ENCODE data around the gene CENPP.

Gene CENPP

DNA sequence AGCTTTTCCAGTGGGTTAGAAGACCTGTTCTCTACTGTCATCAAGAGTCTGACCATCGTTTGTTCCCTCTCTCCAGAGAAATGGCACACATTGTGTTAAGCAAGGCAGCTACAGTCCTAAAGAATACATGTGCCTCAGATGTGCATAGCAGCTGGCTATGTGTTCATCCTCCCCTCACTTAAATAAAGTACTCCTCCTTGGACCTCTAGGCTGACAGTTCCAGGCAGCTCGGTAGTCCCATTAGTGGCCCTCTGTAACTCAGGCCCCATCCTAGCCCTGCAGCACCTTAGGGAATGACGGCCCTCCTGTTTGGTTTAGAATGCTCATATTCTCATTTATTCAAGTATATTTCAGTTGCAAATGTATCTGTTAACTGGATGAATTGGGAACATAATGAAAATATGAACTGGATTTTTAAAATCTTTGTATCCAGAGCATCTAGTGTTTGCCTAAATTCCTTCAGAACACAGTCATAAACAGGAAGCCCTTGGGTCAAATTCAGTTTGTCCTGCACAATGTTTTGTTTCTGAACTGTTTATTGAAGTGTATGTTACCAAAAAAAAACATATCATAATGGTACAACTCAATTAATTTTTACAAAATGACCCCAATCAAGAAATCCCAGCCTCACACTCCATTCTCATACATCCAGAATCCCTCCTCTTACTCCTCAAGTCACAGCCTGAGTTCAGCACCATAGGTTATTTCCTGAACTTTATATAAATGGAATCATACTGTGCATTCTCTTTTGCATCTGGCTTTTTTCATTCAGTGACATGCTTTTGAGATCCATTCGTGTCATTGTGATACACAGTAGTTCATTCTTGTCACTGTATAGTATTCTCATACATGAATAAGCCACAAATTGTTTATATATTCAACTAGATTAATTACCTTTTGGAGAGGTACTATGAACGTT is 158.1 kb downstream of the CENPP start:
- DNase-seq = no peak

GRCh38 chr9:92484563-92484962 is 158.8 kb downstream of the CENPP start:
- no peak for DNase-seq

- DNase-seq = no peak
Observed at GRCh38 chr9:92486371-92486770, 160.6 kb downstream of the CENPP start.

- DNase-seq = no peak
Observed at GRCh38 chr9:92488681-92489550, 163.2 kb downstream of the CENPP start.

- DNase-seq = no peak
Observed at GRCh38 chr9:92492781-92493401, 167.1 kb downstream of the CENPP start.

- DNase-seq = no peak
Observed at GRCh38 chr9:92493749-92494387, 168.1 kb downstream of the CENPP start.

DNA sequence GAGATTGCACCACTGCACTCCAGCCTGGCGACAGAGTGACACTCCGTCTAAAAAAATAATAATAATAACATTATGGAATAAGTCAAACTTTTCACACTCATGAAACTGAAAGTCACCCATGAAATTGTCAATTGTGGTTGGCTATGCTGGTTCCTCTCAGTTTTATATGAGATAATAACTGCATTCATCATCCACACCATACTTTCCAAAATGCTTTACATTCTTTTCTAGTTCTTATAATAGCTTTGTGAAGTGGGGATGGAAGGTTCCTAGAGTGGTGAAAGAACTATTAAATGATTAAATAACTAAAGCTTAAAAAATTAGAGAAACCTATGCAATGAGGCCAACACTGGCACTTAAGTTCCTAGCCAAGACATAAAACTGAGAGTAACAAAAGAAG is 169.1 kb downstream of the CENPP start:
- no peak for DNase-seq

DNA sequence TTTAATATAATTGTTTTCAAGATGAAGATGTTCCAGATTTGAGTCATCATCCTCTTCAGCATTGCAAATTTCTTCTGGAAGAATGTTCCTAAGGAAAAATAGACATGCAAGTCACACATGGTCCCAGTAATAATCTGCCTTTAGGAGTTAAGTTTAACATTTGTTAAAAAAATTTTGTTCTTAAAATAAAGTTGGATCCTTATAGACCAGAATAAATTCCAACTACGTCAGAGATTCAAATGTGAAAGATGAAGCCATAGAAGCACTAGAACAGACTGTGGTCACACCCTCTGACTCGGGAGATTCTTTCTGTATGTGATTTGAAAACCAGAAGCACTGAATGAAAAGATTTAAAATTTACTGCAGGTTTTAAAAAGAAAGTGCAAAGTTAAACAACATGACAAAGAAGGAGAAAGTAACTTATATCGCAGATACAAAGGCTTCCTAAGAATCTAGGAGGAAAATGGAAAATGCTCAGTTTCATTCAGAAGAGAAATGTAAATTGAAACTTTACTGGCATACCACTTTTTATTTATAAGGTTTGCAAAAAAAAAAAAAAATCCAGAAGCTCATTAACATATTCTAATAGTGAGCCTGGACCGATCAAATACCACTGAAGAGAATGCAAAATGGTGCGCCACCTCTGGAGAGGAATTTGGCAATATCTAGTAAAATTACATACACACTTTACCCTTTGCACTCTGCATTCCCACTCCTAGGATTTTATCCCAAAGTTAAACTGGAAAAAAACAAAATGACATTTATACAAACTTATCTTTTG is 170.8 kb downstream of the CENPP start:
- DNase-seq = no peak

- DNase-seq = no peak
Observed at GRCh38 chr9:92499701-92500100, 173.9 kb downstream of the CENPP start.

DNA sequence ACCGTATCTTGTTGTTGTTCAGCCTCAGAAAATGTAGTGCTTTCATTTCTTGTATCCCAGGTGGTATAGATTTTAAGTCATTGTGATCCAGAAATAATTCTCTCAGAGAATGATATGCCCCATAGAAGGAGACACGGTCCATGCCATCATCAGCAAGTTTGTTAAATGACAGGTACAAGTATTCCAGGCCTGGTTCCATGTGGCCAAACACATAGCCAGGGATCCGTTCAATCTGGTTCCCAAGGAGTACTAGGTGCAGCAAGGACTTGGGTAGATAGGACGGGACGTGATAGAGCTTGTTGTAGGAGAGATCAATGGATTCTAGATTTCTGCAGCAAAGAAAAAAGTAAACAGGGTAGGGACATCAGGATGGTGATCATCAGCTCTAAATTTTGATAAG is 175.0 kb downstream of the CENPP start:
- no peak for DNase-seq

DNA sequence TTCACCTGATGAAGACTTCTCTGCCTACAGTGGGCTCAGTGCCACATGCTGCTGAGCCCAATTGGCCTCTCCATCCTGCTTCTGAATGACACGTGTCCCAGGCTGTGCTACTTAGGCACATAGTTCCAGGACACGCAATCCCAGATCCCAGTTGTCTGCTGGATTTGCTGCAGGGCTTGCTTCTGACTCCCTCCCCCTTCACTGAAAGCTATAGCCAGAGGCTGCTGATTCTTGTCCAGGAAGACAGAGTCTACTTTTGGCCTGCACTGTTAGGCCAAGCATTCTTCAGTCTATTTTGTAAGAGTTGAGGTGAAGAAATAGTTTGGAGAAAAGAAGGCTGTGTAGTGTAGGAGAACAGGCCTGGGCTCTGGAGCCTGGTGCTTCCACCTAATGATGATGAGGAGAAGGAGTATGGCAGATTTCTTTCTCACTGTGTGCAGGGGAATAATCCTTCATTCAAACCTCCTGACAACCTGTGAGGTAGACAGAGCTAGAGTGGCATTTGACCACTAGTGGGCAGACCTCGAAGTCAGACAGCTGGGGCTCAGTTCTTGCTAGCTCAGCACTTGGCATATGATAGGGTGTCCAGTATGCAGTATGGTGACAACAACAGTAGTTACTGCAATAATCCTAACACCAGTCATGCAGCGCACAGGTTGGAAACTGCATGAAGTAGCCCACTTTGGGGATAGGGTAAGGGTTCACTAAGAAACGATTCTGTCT is 176.1 kb downstream of the CENPP start:
- no peak for DNase-seq

- no peak for DNase-seq
Observed at GRCh38 chr9:92503156-92503555, 177.4 kb downstream of the CENPP start.

- DNase-seq = no peak
Observed at GRCh38 chr9:92504881-92505280, 179.1 kb downstream of the CENPP start.

DNA sequence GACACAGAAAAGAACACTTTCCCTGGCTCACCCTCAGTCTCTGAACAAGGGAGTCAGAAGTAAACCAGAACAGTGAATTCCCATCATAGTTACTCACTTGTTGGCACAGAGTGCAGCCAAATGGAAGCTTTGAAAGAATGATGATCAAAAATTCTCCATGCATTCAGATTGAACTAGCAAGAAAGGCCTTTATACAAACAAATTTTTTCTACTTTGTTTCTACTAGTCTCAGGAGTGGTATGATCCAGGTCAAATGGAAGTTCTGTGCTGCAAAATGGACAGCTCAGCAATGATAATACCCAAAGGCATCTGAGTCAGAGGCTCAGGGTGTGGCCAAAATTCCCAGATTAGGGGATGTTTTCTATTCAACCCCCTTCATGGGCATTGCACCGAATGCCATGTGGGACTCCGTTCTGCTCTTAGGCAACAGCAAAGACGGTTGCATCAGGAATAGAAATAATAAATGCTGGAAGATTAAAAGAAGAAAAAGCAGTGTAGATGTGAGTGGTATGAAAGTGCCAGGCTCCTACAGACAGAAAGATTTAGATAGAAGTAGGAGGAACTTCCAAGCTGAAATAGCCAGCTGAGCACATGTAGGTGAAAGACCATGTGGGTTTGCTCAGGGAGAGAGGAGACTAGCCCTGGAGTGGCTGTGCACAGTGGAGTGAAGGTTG is 180.6 kb downstream of the CENPP start:
- no peak for DNase-seq

DNA sequence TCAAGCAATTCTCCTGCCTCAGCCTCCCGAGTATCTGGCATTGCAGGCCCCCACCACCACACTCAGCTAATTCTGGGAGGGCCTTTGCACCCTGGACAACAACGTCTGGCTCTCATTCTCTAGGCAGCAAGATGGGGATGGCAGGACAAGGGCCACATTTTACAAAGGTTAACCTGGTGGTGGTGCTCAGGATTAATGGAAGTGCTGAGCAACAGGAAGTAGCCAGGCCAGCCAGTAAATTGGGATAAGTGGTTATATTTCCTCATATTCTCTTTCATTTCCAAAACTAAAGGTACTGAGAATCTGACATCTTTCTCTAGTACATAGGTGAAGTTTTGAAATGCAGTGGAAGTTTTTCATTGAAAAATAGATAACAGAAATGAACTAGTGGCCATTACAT is 181.3 kb downstream of the CENPP start:
- DNase-seq = no peak

DNA sequence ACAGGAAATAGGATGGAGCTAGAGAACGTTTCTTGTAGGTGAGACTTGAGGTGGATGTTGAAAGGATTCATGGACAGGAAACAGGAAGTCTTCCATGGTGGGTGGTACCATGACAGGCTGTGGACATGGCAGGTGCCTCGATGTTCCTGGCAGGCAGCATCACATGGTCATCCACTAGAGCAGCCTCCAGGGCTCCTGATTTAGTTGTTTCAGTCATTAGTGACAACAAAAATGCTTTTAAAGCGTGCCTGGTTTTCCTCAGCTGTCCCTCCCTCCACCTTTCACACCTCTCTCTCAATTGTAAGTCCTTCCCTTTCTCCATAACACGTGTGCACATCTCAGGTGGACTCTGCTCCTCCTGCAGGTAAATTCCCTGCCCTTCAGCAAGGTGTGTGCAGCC is 181.7 kb downstream of the CENPP start:
- no peak for DNase-seq

DNA sequence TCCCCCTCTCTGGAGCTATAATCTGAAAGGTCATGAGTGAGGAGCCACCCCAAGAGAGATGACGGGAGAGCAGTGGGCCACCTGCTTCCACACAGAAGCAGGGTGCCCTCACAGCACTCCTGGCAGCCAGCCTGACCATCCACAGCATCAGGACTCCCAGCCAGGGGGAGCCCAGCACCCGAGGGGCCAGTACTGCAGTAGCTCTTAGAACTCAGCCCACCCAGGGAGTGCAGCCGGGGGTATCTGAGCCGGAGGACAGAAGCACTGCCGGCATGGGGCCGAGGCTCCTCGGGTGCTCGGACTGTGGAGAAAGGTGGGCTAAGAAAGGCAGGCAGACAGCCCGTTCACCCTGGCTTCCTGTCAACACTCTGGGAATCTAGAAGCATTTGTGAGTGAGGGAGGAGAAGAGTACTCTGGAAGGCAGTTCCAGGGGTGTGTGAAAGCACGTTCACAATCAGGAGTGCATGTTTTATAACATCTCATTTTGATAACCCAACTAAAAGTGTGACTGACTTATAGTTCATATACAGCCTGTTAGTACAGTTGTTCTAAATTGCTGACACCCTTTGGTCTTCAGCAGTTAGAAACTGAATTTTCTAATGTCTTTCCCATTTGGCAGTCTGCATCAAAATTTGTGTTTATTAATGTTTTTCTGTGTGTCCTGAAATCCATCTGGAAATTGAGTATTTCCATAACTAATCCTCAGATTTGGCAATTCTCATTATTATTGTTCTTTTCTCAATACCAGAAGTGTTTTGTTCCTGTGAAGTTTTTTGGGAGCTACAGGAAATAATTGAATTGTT is 182.5 kb downstream of the CENPP start:
- DNase-seq = no peak

GRCh38 chr9:92509050-92509449 is 183.3 kb downstream of the CENPP start:
- DNase-seq = no peak

DNA sequence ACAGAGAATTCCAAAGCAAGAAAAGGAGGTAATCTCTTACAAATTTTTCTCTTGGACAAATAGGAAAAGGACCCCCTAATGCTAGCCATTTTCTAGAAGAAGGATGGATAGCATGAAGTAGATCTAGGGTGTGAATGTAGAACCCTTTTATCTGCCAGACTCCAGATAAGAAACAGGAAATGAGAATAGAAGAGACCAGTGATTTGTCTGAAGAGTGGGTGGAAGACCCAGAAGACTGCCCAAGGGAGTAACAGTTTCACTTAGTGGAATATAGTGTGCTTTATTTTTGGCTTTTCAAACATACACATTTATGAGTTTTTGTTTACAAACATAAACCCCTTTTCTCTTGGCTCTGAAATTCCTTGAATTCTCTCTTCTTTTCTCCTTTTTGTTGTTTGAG is 185.0 kb downstream of the CENPP start:
- no peak for DNase-seq

DNA sequence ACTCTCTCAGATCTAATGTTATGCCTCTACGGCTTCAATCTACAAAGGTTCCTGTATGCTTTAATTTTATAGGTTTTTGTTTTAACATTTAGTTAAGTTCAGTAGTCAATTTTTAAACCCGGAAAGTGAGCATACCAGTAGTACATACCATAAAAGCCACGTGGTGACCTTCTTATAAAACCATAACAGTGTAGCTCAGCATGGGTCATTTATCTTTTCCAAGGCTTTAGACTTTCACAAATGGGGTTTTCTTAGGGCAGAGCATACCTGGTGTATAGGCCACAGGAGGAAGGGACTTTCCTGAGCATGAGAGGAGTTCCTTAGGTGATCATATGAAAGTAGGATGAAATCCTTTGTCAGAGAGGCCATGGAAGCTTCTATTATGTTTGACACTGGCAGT is 186.9 kb downstream of the CENPP start:
- DNase-seq = no peak
